Tibial nerve (tissue), 4 donors: Measurements from ENCODE around the gene SMPD1.

Source experiments
- CTCF ChIP-seq, 5 experiments: fragments of 200-600 bp in 3 of 5; fragments of 450-650 bp in 2 of 5; sonication (generic) in 3 of 5; IDR thresholded peaks; one replicate each; pipeline ENCODE4 v1.5.1; 2016 to 2019; ENCODE audit warnings: antibody characterized with exemption in 5 of 5, mild to moderate bottlenecking in 3 of 5, moderate library complexity in 2 of 5
- EP300 ChIP-seq, 2 donors: sonication (generic); formaldehyde crosslinking; IDR thresholded peaks; one replicate each; pipeline ENCODE4 v1.6.1; 2017; ENCODE audit warnings: antibody characterized with exemption in 2 of 2, mild to moderate bottlenecking in 1 of 2
- POLR2A ChIP-seq, 2 donors: fragments of 450-650 bp; IDR thresholded peaks; one replicate each; pipeline ENCODE4 v1.6.1; 2017; ENCODE audit warnings: antibody characterized with exemption in 2 of 2, mild to moderate bottlenecking in 2 of 2, moderate library complexity in 2 of 2

GRCh38 chr11:6377902-6378639 lies 12.2 kb upstream of the SMPD1 start:
- no peak for TF ChIP-seq CTCF (IDR thresholded peaks at IDR 0.05)
- TF ChIP-seq EP300 (IDR thresholded peaks at IDR 0.05) = no peak
- TF ChIP-seq POLR2A (IDR thresholded peaks at IDR 0.05) = no peak
